ENCODE results near the gene ZNF207.
"Not testable (repeated sequence)": the region's sequence is repeated elsewhere in the genome, so short reads cannot be mapped to it uniquely, and the experiment has no call there.

Gene ZNF207

GRCh38 chr17:32335687-32336086 lies 14.3 kb upstream of the ZNF207 start:
- DNase-seq = no peak

DNA sequence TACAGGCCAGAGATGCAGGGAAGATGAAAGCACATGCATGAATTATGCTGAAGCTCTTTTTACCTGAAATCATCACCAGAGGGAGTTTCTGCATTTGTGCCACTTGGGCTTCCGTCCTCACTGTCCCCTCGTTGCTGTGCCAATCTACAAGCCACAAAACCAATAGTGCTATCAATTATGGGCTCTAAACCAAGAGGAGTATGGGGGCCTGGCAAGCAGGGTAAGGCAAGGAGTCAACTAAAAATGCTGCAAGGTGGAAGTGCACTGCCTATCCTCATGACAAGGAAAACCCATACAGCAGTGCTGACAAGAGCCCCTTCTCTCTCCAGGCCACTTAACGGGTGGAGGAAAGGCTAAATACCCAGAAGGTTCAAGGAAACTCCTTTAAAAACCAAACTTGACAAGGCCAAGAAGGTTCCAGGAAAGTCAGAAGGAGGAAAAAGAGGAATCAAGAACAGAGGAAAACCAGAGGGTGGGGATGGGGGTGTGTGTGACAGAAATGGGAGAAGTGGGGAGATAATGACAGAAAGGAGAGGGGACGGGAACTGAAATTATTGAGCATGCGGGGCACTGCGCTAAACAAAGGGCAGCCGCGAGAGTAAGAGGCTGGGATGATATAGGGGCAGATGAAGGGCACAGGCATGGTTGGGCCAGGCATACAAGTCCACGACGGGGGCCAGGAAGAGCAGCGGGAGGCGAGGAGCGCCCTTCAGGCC lies 8.7 kb upstream of the ZNF207 start:
- DNase-seq = peak; percentile 18 to 32

- peak; percentile 78 for DNase-seq
Observed at GRCh38 chr17:32341857-32342602, 7.9 kb upstream of the ZNF207 start, which contains the start of gene C17orf75. C17orf75 (minus strand) TSS chr17:32342173; CDS start chr17:32342139, 34 bp downstream.

DNA sequence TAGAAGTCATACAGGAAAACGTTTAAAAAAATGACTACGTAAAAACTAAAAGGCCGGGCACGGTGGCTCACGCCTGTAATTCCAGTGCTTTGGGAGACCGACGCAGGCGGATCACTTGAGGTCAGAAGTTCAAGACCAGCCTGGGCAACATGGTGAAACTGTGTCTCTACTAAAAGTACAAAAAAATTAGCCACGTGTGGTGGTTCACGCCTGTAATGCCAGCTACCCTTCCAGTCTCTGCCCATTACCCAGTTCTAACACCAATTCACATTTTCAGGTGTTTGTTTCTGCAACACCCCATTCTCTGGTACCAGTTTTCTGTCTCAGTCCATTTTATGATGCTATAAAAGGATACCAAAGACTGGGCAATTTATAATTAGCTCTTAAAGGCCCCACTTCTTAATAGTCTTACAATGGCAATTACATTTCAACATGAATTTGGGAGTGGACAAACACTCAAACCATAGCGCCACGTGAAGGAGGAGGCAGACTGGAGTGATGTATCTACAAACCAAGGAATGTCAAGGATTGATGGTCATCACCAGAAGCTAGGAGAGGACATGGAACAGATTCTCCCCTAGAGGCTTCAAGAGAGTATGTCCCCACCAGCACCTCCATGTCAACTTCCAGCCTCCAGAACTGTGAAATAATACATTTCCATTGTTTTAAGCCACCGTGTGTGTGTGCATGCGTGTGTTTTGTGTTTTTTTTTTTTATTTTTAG lies 7.2 kb upstream of the ZNF207 start:
- DNase-seq = peak in 1 of 2 experiments; percentile 18

GRCh38 chr17:32345951-32346600 lies 3.9 kb upstream of the ZNF207 start:
- DNase-seq = no peak

- DNase-seq = no peak
Observed at GRCh38 chr17:32348483-32348800, 1.5 kb upstream of the ZNF207 start.

DNA sequence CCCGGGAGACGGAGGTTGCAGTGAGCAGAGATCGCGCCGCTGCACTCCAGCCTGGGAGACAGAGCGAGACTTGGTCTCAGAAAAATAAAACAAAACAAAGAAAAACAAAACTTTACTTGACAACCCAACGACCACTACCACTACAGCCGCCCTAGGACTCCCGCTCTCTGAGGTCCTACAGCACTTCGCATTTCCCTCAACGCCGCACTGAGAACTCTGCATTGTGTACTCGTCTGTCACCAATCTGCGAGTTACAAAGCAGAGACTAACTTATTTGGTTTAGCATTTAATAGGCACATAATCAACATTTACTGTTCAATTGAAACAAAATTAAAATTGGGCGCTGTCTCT lies 479 bp upstream of the ZNF207 start:
- DNase-seq = no peak

- DNase-seq = no peak
Observed at GRCh38 chr17:32350666-32351418, 885 bp downstream of the ZNF207 start.

DNA sequence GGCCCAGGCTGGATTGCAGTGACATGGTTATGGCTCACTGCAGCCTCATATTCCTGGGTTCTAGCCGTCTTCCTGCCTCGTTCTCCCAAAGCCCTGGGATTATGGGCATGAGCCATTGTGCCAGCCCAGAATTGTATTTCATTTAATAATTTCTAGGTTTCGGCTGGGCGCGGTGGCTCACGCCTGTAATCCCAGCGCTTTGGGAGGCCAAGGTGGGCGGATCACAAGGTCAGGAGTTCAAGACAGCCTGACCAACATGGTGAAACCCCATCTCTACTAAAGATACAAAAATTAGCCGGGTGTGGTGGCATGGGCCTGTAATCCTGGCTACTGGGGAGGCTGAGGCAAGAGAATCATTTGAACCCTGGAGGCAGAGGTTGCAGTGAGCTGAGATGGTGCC lies 2.8 kb downstream of the ZNF207 start:
- DNase-seq = not testable (repeated sequence)

GRCh38 chr17:32355649-32356377 lies 5.9 kb downstream of the ZNF207 start:
- no peak for DNase-seq

- DNase-seq = no peak
Observed at GRCh38 chr17:32356378-32356743, 6.4 kb downstream of the ZNF207 start.

DNA sequence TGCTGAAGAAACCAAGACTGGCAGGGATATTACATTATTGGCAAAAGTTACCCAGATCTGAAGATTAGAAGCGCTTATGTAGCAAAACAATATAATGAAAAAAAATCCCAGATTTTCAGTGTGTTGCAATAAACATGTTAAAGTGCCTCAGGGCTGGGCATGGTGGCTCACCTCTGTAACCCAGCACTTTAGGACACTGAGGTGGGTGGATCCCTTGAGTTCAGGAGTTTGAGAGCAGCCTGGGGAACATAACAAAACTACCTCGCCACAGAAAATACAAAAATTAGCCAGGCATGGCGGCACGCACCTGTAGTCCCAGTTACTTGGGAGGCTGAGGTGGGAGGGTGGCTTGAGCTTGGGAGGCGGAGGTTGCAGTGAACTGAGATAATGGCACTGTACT lies 6.8 kb downstream of the ZNF207 start:
- DNase-seq = no peak

GRCh38 chr17:32357615-32358014 lies 7.7 kb downstream of the ZNF207 start:
- DNase-seq = no peak

DNA sequence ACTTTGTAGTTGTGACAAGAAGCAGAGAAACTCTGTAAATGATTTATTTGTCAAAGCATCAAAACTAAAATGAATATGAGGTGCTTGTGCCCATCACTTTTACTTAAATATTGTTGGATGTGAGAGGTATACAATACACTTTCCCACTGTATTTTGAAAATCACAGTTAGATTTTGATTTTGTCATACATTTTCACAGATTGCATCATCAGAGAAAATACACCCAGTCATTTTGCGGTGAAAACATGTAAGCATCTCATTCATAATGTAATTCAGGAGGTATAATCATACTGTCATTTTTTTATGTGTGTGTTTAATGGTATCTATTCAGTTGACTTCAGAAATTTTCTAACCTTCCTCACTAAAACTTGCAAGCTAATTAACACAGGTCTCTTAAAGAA lies 11.3 kb downstream of the ZNF207 start:
- no peak for DNase-seq

- DNase-seq = no peak
Observed at GRCh38 chr17:32370426-32370825, 20.5 kb downstream of the ZNF207 start.

DNA sequence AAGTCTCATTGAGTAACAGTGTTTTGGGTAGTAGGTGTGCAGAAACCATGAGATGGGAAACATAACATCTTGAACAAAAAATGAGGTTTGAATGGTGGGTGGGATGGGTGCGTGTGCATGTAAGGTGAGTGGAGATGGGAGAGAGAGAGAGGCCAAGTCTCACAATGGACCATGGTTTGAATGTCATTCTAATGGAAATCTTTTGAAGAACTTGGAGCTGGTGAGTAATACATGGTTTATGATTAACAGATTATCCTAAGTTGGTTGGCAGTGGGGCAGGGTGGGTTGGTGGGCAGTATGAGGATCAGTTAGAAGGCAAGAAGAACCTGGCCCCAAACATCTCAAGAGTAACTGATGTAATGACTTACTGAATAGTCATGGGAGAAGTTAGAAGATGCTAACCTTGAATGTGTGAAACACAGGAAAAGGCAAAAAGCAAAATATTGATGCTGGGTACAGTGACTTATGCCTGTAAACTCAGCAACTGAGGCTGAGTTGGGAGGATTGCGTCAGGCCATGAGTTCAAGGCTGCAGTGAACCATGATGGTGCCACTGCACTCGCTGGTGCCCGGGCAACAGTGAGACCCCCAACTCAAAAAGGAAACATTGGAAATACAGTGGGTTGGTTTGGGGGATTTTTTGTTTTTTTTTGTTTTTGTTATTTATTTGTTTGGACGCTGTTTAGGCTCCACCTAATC lies 32.7 kb downstream of the ZNF207 start:
- no peak for DNase-seq

DNA sequence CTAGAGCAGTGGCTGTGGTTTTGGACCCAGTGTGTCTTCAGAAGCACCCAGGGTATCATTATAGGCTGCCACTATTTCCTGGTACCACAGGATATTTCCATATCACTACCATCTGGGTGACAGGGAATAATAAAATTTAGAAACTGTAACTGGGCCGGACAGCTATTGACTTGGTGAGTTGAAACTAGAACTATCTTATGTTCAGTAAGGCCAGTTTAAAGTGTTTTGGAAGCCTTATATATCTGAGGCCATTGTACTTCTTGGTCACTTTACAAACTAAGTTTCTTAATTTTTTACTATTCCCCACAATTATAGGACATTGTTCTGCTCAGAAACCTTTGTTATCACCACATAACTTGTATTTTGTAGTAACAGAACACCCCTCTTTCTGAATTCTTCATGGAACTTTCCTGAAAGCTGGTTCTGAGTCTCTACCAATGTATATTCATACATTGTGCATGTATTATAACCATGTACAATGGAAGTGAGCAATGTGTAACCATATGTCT lies 34.0 kb downstream of the ZNF207 start:
- no peak for DNase-seq

GRCh38 chr17:32385121-32385520 lies 35.2 kb downstream of the ZNF207 start:
- no peak for DNase-seq

DNA sequence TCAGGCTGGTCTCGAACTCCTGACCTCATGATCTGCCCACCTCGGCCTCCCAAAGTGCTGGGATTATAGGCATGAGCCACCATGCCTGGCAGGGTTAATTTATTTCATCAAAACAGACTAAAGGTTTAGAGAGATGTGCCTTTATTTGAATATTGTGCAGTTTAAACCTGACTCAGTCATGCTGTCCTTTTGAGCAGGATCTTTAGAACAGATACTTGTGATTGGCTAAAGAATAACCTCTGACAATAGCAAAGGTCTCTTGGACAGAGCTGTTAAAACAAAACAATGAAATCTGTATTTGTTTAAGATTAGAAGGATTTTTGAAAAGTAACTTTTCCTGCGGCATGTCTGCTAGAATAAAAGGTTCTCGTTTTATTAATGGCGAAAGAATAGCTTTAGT lies 36.0 kb downstream of the ZNF207 start:
- no peak for DNase-seq

- no peak for DNase-seq
Observed at GRCh38 chr17:32386844-32387243, 36.9 kb downstream of the ZNF207 start.

DNA sequence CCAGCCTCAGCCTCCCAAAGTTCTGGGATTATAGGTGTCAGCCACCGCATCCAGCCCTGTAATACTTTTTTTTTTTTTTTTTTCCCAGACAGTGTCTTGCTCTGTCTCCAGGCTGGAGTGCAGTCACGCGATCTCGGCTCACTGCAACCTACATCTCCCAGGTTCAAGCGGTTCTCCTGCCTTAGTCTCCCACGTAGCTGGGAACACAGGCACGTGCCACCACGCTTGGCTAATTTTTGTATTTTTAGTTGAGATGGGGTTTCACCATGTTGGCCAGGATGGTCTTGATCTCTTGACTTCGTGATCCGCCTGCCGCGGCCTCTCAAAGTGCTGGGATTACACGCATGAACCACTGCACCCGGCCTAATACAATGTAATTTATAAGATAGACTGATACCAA lies 38.2 kb downstream of the ZNF207 start:
- DNase-seq = not testable (repeated sequence)

Measured in SHP77 (cell line).